ENCODE results near the gene TOX2. TPM values are rescaled to one million over a fixed set of nuclear protein-coding genes. Genes with fewer than 3 reads are reported as not detected.

TOX2 gene
- total and polyA plus RNA-seq, 2 donors: 14.5 to 75.8 TPM

DNA sequence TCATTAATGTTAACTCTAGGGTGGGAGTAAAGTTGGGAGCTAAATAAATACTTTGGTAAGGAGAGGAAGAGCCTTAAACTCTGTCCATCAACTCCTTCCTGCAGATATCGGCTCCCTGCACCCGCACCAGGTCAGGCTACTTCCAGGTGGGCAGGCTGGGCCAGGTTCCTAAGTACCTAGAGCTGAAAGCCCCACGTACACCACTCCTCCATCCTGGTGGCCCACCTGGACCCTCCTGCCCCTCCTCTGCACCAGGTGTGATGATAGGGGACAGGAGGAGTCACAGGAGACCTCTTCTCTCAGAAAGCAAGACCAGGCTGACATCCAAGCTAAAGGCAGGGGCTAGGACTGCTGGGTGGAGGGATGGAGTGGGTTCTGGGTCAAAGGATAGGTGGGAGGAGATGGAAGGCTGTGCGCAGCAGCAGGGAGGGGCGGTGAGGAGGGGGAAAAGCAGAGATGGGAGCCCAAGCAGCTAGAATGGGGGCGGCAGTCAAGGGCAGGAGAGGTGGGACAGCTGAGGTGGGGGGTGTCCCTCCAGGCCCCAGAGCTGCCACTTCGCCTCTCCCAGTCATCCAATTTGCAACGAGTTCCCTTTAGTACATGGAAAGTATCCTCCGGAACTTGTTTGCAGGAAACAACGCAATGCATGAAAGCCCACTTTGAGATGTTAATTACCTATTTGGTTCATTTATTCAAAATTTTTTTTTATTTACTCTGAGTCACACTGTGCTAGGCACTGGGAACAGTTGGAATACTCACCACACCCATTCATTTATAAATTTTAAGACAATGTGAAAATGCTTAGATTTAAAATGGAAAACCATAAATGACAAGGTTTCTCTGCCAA lies 15.2 kb upstream of the TOX2 start:
- Histone ChIP-seq H3K4me1 (ENCODE audit: control insufficient read depth in 2 of 2, insufficient read depth in 2 of 2, low read length in 2 of 2) (peaks cover 0 to 2% of the 10 kb centered on the region in 2 donors), H3K4me3 (ENCODE audit: low read length in 2 of 2) (no peak overlapping the region), H3K27ac (ENCODE audit: low read depth in 1 of 2, low read length in 1 of 2) (no peak overlapping the region), H3K36me3 (ENCODE audit: control insufficient read depth in 2 of 2, insufficient read depth in 2 of 2, low read length in 1 of 2) (no peaks in the 10 kb centered on the region), H3K27me3 (ENCODE audit: control insufficient read depth in 2 of 2, insufficient read depth in 1 of 2, low read length in 1 of 2) (peaks cover 0 to 43% of the 10 kb centered on the region in 2 donors), H3K9me3 (ENCODE audit: control insufficient read depth in 2 of 2, insufficient read depth in 1 of 2, low read length in 1 of 2) (peaks cover 0 to 1% of the 10 kb centered on the region in 2 donors)
- 58% methylated on average over 10 of the region's 10 CpGs for WGBS
- DNase-seq (ENCODE audit: low read depth in 6 of 9, low spot score in 9 of 9): no peak

DNA sequence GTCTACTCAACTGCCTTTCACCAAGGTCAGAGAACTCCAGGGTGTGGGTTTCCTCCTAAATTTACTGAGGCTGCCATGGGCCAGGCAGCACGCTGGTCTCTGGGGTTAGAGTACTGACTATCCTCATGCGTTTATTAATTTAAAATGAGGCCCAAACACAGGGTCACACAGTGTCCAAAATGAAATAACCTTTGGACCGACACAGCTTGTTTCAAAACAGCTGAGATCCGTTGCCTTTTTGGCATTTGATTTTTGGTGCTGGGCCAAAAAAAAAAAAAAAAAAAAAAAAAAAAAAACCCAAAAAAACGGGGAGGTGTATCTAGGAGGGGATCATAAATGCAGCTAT lies 14.6 kb upstream of the TOX2 start:
- 69% methylated on average over 5 of the region's 5 CpGs for WGBS
- Histone ChIP-seq H3K27ac (ENCODE audit: low read depth in 1 of 2, low read length in 1 of 2) (no peak overlapping the region), H3K9me3 (ENCODE audit: control insufficient read depth in 2 of 2, insufficient read depth in 1 of 2, low read length in 1 of 2) (peaks cover 0 to 1% of the 10 kb centered on the region in 2 donors), H3K36me3 (ENCODE audit: control insufficient read depth in 2 of 2, insufficient read depth in 2 of 2, low read length in 1 of 2) (no peaks in the 10 kb centered on the region), H3K4me1 (ENCODE audit: control insufficient read depth in 2 of 2, insufficient read depth in 2 of 2, low read length in 2 of 2) (peaks cover 0 to 2% of the 10 kb centered on the region in 2 donors), H3K4me3 (ENCODE audit: low read length in 2 of 2) (no peak overlapping the region), H3K27me3 (ENCODE audit: control insufficient read depth in 2 of 2, insufficient read depth in 1 of 2, low read length in 1 of 2) (peaks cover 0 to 37% of the 10 kb centered on the region in 2 donors)
- no peak for DNase-seq (ENCODE audit: low read depth in 6 of 9, low spot score in 9 of 9)

DNA sequence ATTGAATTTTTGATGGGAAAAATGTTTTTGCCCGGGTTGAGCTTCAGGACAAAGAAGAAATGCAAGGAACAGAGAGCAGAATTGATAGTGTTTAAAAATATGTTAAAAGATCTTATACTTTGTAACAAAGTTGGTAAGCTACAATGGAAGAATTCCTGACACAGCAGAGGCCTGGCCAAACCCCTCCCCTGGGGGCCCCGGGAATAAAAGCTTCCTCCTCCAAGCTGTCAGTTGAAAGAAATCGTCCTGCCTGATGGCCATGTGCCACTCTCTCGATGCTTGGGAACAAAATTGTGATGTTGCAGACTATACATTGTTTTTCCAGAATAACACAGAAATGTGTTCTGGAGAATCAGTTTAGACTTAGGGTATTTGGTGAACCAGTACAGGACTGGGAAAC lies 14.2 kb upstream of the TOX2 start:
- Histone ChIP-seq H3K36me3 (ENCODE audit: control insufficient read depth in 2 of 2, insufficient read depth in 2 of 2, low read length in 1 of 2) (no peaks in the 10 kb centered on the region), H3K9me3 (ENCODE audit: control insufficient read depth in 2 of 2, insufficient read depth in 1 of 2, low read length in 1 of 2) (peaks cover 0 to 1% of the 10 kb centered on the region in 2 donors), H3K4me3 (ENCODE audit: low read length in 2 of 2) (no peak overlapping the region), H3K4me1 (ENCODE audit: control insufficient read depth in 2 of 2, insufficient read depth in 2 of 2, low read length in 2 of 2) (peaks cover 0 to 2% of the 10 kb centered on the region in 2 donors), H3K27ac (ENCODE audit: low read depth in 1 of 2, low read length in 1 of 2) (no peak overlapping the region), H3K27me3 (ENCODE audit: control insufficient read depth in 2 of 2, insufficient read depth in 1 of 2, low read length in 1 of 2) (peaks cover 0 to 37% of the 10 kb centered on the region in 2 donors)
- WGBS: 54% methylated on average over 4 of the region's 4 CpGs
- DNase-seq (ENCODE audit: low read depth in 6 of 9, low spot score in 9 of 9): no peak

DNA sequence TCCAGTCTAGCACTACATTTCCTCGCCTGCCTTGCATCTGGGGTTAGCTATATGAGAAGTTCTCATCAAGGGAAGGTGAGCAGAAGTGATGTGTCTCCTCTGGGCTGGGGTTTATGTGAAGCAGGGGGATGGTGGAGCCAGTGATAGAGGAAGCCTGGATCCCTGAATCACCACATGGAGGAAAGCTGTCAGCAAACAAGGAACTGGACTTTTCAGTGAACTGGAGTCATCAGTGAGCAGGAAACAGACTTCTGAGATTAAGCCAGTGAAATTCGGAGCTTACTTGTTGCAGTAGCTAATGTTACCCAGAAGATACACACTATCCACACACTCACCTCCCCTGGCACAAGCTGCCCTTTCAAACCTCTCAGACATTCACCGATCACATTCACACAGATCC lies 13.4 kb upstream of the TOX2 start:
- H3K36me3 ChIP-seq (ENCODE audit: control insufficient read depth in 2 of 2, insufficient read depth in 2 of 2, low read length in 1 of 2): no peaks in the 10 kb centered on the region
- H3K4me3 ChIP-seq (ENCODE audit: low read length in 2 of 2): no peak overlapping the region
- H3K27me3 ChIP-seq (ENCODE audit: control insufficient read depth in 2 of 2, insufficient read depth in 1 of 2, low read length in 1 of 2): peaks cover 0 to 35% of the 10 kb centered on the region in 2 donors
- no peak for DNase-seq (ENCODE audit: low read depth in 6 of 9, low spot score in 9 of 9)
- peaks cover 0 to 2% of the 10 kb centered on the region in 2 donors for H3K4me1 ChIP-seq (ENCODE audit: control insufficient read depth in 2 of 2, insufficient read depth in 2 of 2, low read length in 2 of 2)
- 95% methylated on average over 3 of the region's 3 CpGs for WGBS
- peaks cover 0 to 1% of the 10 kb centered on the region in 2 donors for H3K9me3 ChIP-seq (ENCODE audit: control insufficient read depth in 2 of 2, insufficient read depth in 1 of 2, low read length in 1 of 2)
- H3K27ac ChIP-seq (ENCODE audit: low read depth in 1 of 2, low read length in 1 of 2): no peak overlapping the region

DNA sequence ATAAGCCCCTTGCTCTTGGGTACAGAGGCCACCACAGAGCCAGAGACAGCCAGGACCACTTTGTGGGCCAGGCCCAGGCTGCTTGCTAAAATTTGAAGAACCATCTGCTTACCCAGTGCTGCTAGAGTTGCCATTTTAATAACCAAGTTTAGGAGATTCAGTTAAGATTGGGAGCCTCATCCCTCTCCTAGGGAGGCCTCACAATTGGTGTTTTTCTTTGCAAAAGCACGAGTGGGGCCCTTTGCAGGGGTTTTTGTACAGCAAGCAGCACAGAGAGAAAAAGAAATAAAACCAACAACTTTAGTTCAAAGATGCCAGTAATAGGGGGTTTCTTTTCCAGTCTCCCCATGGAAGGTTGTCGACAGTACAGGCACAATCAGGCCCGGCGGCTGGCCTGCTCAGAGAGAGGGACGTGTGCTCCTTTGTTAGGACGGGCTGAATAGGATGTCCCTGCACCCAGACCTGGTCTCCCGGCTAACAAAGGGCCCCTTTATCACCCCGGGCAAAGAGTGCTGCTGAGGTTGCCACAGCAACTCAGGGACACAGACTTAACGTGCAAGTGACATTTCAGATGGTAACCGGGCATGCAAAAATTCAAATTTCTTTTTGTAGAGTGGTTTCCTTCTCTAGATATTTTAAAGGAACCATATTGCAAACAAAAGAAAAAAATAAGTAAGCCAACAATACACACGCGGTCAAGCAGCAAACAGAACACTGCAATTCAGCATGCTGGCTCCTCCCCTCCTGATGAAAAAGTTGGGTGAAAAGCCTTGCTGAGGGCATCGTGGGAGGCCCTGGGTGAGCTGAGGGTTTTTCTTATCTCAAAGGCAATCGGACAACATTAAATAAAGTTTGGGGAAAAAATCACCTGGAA lies 10.5 kb upstream of the TOX2 start:
- no peaks in the 10 kb centered on the region for H3K36me3 ChIP-seq (ENCODE audit: control insufficient read depth in 2 of 2, insufficient read depth in 2 of 2, low read length in 1 of 2)
- H3K4me1 ChIP-seq (ENCODE audit: control insufficient read depth in 2 of 2, insufficient read depth in 2 of 2, low read length in 2 of 2): peaks cover 0 to 2% of the 10 kb centered on the region in 2 donors
- peaks cover 0 to 28% of the 10 kb centered on the region in 2 donors for H3K27me3 ChIP-seq (ENCODE audit: control insufficient read depth in 2 of 2, insufficient read depth in 1 of 2, low read length in 1 of 2)
- no peak overlapping the region for H3K27ac ChIP-seq (ENCODE audit: low read depth in 1 of 2, low read length in 1 of 2)
- WGBS: 69% methylated on average over 14 of the region's 14 CpGs
- no peak overlapping the region for H3K4me3 ChIP-seq (ENCODE audit: low read length in 2 of 2)
- no peak for DNase-seq (ENCODE audit: low read depth in 6 of 9, low spot score in 9 of 9)
- H3K9me3 ChIP-seq (ENCODE audit: control insufficient read depth in 2 of 2, insufficient read depth in 1 of 2, low read length in 1 of 2): peaks cover 1 to 4% of the 10 kb centered on the region in 2 donors

DNA sequence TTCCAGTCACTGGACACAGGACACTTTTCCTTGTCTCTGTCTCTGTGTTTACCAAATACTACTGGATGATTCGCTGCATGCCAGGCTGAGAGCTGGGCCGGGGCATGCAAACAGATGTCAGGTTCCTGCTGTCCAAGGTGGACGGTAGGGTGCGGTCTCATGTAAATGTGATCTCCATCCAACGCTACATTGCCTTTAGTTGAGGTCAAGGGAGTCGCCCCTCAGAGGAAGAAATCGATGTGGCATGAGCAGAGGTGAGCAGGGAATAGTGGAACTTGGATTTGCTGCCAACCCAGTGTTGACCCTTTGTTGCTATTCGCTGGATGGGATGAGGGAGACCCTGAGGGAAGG lies 9.8 kb upstream of the TOX2 start:
- H3K4me3 ChIP-seq (ENCODE audit: low read length in 2 of 2): no peak overlapping the region
- 92% methylated on average over 8 of the region's 8 CpGs for WGBS

DNA sequence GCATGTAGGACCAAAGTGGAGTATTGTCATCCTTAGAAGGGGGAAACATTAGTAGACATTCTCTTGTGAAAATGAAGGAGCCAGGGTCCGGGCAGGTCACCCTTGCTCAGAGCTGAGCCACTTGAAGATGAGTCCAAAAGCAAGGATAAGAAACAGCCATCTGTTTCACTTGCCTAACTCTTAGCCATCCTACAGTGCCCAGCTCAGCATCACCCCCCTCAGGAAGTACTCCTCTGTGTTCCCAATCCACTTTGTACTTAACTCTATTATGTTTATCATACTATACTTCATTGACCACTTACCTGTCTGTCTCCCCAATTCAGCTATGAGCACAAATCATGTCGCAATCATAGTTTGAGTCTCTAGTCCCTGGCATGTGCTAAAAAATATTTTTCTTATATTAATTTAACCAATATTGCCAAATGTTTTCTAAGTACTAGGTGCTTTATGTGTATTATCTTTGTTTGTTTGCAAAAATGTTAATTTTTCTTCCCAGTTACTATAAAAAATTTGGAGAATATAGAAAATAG lies 8.1 kb upstream of the TOX2 start:
- Histone ChIP-seq H3K36me3 (ENCODE audit: control insufficient read depth in 2 of 2, insufficient read depth in 2 of 2, low read length in 1 of 2) (no peaks in the 10 kb centered on the region), H3K27me3 (ENCODE audit: control insufficient read depth in 2 of 2, insufficient read depth in 1 of 2, low read length in 1 of 2) (peaks cover 0 to 10% of the 10 kb centered on the region in 2 donors), H3K4me1 (ENCODE audit: control insufficient read depth in 2 of 2, insufficient read depth in 2 of 2, low read length in 2 of 2) (peaks cover 0 to 2% of the 10 kb centered on the region in 2 donors), H3K9me3 (ENCODE audit: control insufficient read depth in 2 of 2, insufficient read depth in 1 of 2, low read length in 1 of 2) (peaks cover 0 to 4% of the 10 kb centered on the region in 2 donors), H3K4me3 (ENCODE audit: low read length in 2 of 2) (no peak overlapping the region), H3K27ac (ENCODE audit: low read depth in 1 of 2, low read length in 1 of 2) (no peak overlapping the region)
- WGBS: over 99% methylated on average over 2 of the region's 2 CpGs
- no peak for DNase-seq (ENCODE audit: low read depth in 6 of 9, low spot score in 9 of 9)

More for the DNA sequence above, 9.8 kb upstream of the TOX2 start:
- Histone ChIP-seq H3K9me3 (ENCODE audit: control insufficient read depth in 2 of 2, insufficient read depth in 1 of 2, low read length in 1 of 2) (peaks cover 1 to 4% of the 10 kb centered on the region in 2 donors), H3K36me3 (ENCODE audit: control insufficient read depth in 2 of 2, insufficient read depth in 2 of 2, low read length in 1 of 2) (no peaks in the 10 kb centered on the region), H3K27ac (ENCODE audit: low read depth in 1 of 2, low read length in 1 of 2) (no peak overlapping the region), H3K4me1 (ENCODE audit: control insufficient read depth in 2 of 2, insufficient read depth in 2 of 2, low read length in 2 of 2) (peaks cover 0 to 2% of the 10 kb centered on the region in 2 donors), H3K27me3 (ENCODE audit: control insufficient read depth in 2 of 2, insufficient read depth in 1 of 2, low read length in 1 of 2) (peaks cover 0 to 23% of the 10 kb centered on the region in 2 donors)
- no peak for DNase-seq (ENCODE audit: low read depth in 6 of 9, low spot score in 9 of 9)

DNA sequence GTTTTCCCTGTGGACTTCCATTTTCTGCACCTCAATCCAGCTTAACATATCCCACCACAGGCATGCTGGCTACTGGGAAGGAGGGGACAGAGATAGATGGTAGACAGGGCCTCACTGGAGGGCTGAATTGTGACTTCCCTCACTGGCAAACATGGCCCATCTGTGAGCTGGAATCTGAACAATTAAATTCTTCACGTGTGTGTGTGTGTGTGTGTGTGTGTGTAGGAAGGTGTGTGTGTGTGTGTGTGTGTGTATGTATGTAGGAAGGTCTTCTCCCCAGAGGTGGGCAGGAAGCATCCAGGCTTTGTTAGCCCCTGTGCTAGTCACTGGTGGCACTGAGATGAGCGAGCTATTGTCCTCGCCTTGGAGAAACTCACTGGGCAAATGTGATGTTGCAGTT lies 5.4 kb upstream of the TOX2 start:
- Histone ChIP-seq H3K9me3 (ENCODE audit: control insufficient read depth in 2 of 2, insufficient read depth in 1 of 2, low read length in 1 of 2) (peaks cover 0 to 11% of the 10 kb centered on the region in 2 donors), H3K27ac (ENCODE audit: low read depth in 1 of 2, low read length in 1 of 2) (no peak overlapping the region), H3K4me3 (ENCODE audit: low read length in 2 of 2) (no peak overlapping the region), H3K27me3 (ENCODE audit: control insufficient read depth in 2 of 2, insufficient read depth in 1 of 2, low read length in 1 of 2) (peaks cover 9 to 14% of the 10 kb centered on the region in 2 donors), H3K36me3 (ENCODE audit: control insufficient read depth in 2 of 2, insufficient read depth in 2 of 2, low read length in 1 of 2) (no peaks in the 10 kb centered on the region), H3K4me1 (ENCODE audit: control insufficient read depth in 2 of 2, insufficient read depth in 2 of 2, low read length in 2 of 2) (peaks cover 0 to 4% of the 10 kb centered on the region in 2 donors)
- WGBS: 69% methylated on average over 3 of the region's 3 CpGs
- DNase-seq (ENCODE audit: low read depth in 6 of 9, low spot score in 9 of 9): no peak

DNA sequence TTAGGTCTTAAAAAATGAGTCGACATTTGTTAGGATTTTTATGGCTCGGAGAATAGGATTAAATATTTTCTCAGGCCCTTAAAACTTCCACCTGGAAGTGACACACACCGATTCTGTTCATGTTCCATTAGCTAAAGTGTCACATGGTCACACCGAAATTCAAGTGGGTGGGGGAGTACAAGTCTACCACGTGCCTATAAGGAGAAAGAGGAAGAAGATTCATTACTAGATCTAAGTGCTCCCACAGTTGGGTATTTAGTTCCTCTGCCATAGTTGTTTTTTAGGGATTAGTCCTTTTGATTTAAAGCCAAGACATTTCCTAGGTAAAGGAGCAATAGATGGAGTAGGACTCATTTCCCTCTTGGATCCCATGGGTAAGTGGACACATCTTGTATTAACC lies 4.9 kb upstream of the TOX2 start:
- H3K27me3 ChIP-seq (ENCODE audit: control insufficient read depth in 2 of 2, insufficient read depth in 1 of 2, low read length in 1 of 2): peaks cover 12 to 17% of the 10 kb centered on the region in 2 donors

More for the DNA sequence above, 4.9 kb upstream of the TOX2 start:
- H3K27ac ChIP-seq (ENCODE audit: low read depth in 1 of 2, low read length in 1 of 2): no peak overlapping the region
- DNase-seq (ENCODE audit: low read depth in 6 of 9, low spot score in 9 of 9): no peak
- H3K9me3 ChIP-seq (ENCODE audit: control insufficient read depth in 2 of 2, insufficient read depth in 1 of 2, low read length in 1 of 2): peaks cover 0 to 11% of the 10 kb centered on the region in 2 donors
- H3K4me3 ChIP-seq (ENCODE audit: low read length in 2 of 2): no peak overlapping the region
- H3K36me3 ChIP-seq (ENCODE audit: control insufficient read depth in 2 of 2, insufficient read depth in 2 of 2, low read length in 1 of 2): no peaks in the 10 kb centered on the region
- WGBS: 41% methylated on average over 5 of the region's 5 CpGs
- H3K4me1 ChIP-seq (ENCODE audit: control insufficient read depth in 2 of 2, insufficient read depth in 2 of 2, low read length in 2 of 2): peaks cover 0 to 4% of the 10 kb centered on the region in 2 donors
